Heart left ventricle (tissue), 16 donors: ENCODE measurements around the gene SLC22A13. TPM values are rescaled to one million over a fixed set of nuclear protein-coding genes. Genes with fewer than 3 reads are reported as not detected.

Source experiments
- ATAC-seq, 4 donors: fragments of 200-7000 bp; cut with Tn5 transposase; one replicate each; pipeline ENCODE4 v1.9.1; 2020 to 2022; ENCODE audit warnings: moderate library complexity in 4 of 4, mild to moderate bottlenecking in 3 of 4, moderate number of reproducible peaks in 1 of 4
- DNase-seq, 5 donors: peaks; one replicate each; pipeline ENCODE4 v3.0.0-alpha.2; 2020
- H3K27ac ChIP-seq, 12 donors: fragments of 200-600 bp; sonication (generic) in 4 of 12; one replicate each; pipeline versions ENCODE4 v1.5.0 to v1.8.0; 2016 to 2022; ENCODE audit warnings: mild to moderate bottlenecking in 2 of 12
- H3K27me3 ChIP-seq, 9 donors: fragments of 200-600 bp; sonication (generic) in 2 of 9; one replicate each; pipeline versions ENCODE4 v1.5.1 to v1.8.0; 2016 to 2022; ENCODE audit warnings: mild to moderate bottlenecking in 3 of 9
- H3K36me3 ChIP-seq, 9 donors: fragments of 200-600 bp; sonication (generic) in 2 of 9; one replicate each; pipeline versions ENCODE4 v1.5.0 to v1.8.0; 2018 to 2022; ENCODE audit warnings: mild to moderate bottlenecking in 2 of 9
- H3K4me1 ChIP-seq, 12 donors: fragments of 200-600 bp; sonication (generic) in 4 of 12; one replicate each; pipeline versions ENCODE4 v1.5.0 to v1.8.0; 2016 to 2022; ENCODE audit warnings: mild to moderate bottlenecking in 3 of 12
- H3K4me3 ChIP-seq, 12 donors: fragments of 200-600 bp; sonication (generic) in 4 of 12; one replicate each; pipeline versions ENCODE4 v1.5.0 to v1.8.0; 2017 to 2022; ENCODE audit warnings: mild to moderate bottlenecking in 9 of 12, moderate library complexity in 4 of 12
- H3K9me3 ChIP-seq, 12 donors: fragments of 200-600 bp; sonication (generic) in 4 of 12; one replicate each; pipeline versions ENCODE4 v1.5.0 to v1.8.0; 2016 to 2022; ENCODE audit warnings: mild to moderate bottlenecking in 1 of 12
- CTCF ChIP-seq, 12 donors: fragments of 200-600 bp; sonication (generic) in 4 of 12; IDR thresholded peaks; one replicate each; pipeline versions ENCODE4 v1.5.0 to v1.8.0; 2018 to 2022; ENCODE audit warnings: antibody characterized with exemption in 12 of 12, mild to moderate bottlenecking in 5 of 12
- POLR2A ChIP-seq, 2 donors: fragments of 450-650 bp; IDR thresholded peaks; one replicate each; pipeline ENCODE4 v1.6.1; 2017; ENCODE audit warnings: antibody characterized with exemption in 2 of 2, mild to moderate bottlenecking in 2 of 2, moderate library complexity in 2 of 2
- WGBS, 4 donors: extraction: QIAGEN DNeasy Blood & Tissue Kit in 2 of 4; methylation state at CpG; one replicate each; pipeline versions ENCODE4 v1.1.5 to v1.1.7; 2013 to 2018; 5-methylcytosine and 5-hydroxymethylcytosine counted together
- intact Hi-C, 10 donors: fragments of 100-400 bp; cut with DNase I; formaldehyde crosslinking; loops; one replicate each; pipeline versions ENCODE4 v1.11.1 to v1.14.2; 2022
- polyA plus RNA-seq, 2 donors: library from polyadenylated mRNA; stranded (reverse); fragments of 200-250 nt; gene quantifications; one replicate each; pipeline ENCODE4 v1.2.3, GENCODE V29; 2013
- total RNA-seq, 9 donors: library from RNA; depleted of rRNA in 2 of 9; stranded (reverse); fragments of >200 nt in 2 of 9; fragmentation: NEBNext Ultra II Directional in 3 of 9; extraction: Animal tissue kit (Norgen Biotek cat#: 25700) in 3 of 9; gene quantifications; one replicate each; pipeline versions ENCODE4 v1.1.0 to v1.2.4, GENCODE V29; 2016 to 2023
- donor health status: ischemic (EF 13 %, LVEDD 7.1; RV severe dilation, severe dysfunction).
- donor health status: healthy with polysubstance abuse.
- donor health status: DM: no; HTN: yes; CAD: no.
- donor health status: DM: no; HTN: no; CAD: no.
- donor health status: ischemic (EF 25% LVEDD 6.9; RV normal size, moderate dysfunction).
- donor health status: ischemic (EF 25% LVEDD 5.7; RV mildly dilated, moderate dysfunction).
- donor health status: healthy.
- donor health status: DM: yes; HTN: yes; CAD: no.
- donor health status: ischemic (EF 35%, LVEDD 5.7; RV mildly dilated, moderate dysfunction).
- donor health status: nonischemic (EF 11% LVEDD 7.7; RV severe dilation, severe dysfunction).
- donor health status: DM: yes; HTN: yes; CAD: no.
- donor health status: PGD.
- donor health status: ischemic (EF 29% LVEDD 5.4; RV normal size, mild dysfunction).
- donor health status: nonischemic (EF 23%, LVEDD 6.1; RV moderate dilation, normal function).

Gene SLC22A13
- total and polyA plus RNA-seq, 11 donors, result 0.07 to 0.24 (median 0.13) TPM; not detected in 5

DNA sequence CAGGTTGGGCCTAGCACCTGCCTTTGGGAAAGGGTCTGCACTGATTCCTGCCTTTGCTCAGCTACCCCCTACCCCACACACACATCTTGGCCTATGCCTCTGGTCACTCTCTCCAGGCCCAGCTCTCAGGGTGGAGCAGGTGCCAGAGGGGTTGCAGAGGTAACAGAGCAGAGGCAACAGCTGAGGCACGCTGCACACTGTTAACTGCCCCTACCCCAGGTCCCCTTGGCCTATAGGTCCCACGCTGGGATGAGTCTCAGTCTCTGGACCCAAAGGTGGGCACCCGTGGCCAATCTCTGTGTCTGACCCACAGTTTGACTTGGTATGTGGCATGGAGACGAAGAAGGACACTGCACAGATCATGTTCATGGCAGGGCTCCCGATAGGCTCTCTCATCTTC is 41.3 kb downstream of the SLC22A13 start:
- ATAC-seq (no peak), DNase-seq (no peak)
- no peak overlapping the region for H3K4me3 ChIP-seq
- H3K9me3 ChIP-seq, result peaks cover 0 to 2% (median 0%) of the 10 kb centered on the region in 12 donors
- no peak overlapping the region for H3K27ac ChIP-seq
- H3K27me3 ChIP-seq, result no peaks in the 10 kb centered on the region
- no peak for TF ChIP-seq POLR2A (IDR thresholded peaks at IDR 0.05)
- TF ChIP-seq CTCF (IDR thresholded peaks at IDR 0.05), result no peak
- peaks cover 0 to 4% (median 0%) of the 10 kb centered on the region in 12 donors for H3K4me1 ChIP-seq
- intact Hi-C loops, result no loop called here
- 84 to 92% (median 91%) methylated on average over 5 of the region's 5 CpGs for WGBS, 4 donors
- H3K36me3 ChIP-seq, result no peaks in the 10 kb centered on the region

DNA sequence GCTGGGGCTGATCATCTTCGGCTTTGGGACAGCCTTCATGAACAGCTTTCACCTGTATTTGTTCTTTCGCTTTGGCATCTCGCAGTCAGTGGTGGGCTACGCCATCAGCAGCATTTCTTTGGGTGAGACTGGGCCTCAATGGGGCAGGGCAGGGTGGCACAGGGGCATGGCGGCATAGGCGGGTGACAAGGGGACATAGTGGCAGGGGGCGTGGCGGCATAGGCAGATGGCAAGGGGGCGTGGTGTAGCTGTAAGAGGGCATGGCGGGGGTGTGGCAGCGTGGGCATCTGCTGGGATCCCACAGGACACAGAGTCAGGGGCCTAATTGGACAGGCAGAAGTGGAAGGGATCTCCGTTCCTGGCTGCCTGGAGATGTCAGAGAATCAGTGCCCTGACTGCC is 42.0 kb downstream of the SLC22A13 start:
- no peak overlapping the region for H3K27ac ChIP-seq
- H3K4me3 ChIP-seq, result no peak overlapping the region
- TF ChIP-seq CTCF (IDR thresholded peaks at IDR 0.05), result no peak
- TF ChIP-seq POLR2A (IDR thresholded peaks at IDR 0.05), result no peak
- DNase-seq (no peak), ATAC-seq (no peak)
- intact Hi-C loops, result no loop called here
- peaks cover 0 to 2% (median 0%) of the 10 kb centered on the region in 12 donors for H3K9me3 ChIP-seq
- 88 to 94% (median 90%) methylated on average over 10 to 12 of the region's 12 CpGs for WGBS, 4 donors
- H3K36me3 ChIP-seq, result no peaks in the 10 kb centered on the region
- peaks cover 0 to 4% (median 0%) of the 10 kb centered on the region in 12 donors for H3K4me1 ChIP-seq
- no peaks in the 10 kb centered on the region for H3K27me3 ChIP-seq

DNA sequence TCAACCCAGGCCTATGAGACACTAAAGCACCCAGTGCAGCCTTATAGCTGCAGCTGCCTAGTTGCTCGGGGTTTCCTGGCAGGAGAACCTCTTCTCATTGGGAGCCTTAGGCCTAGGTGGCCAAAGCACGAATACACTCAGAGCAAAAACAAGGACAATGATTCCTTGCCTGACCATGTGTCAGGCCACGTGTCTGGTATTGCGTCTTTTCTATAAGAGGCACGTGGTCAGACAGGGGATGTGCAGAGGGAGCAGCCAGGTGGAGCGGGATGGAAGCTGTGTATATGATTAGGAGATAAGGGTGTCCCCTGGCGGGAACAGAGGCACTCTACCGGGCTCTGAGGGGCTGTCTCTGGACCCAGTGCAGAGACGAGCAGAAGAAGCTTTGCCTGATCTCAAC is 42.8 kb downstream of the SLC22A13 start:
- peaks cover 0 to 4% (median 0%) of the 10 kb centered on the region in 12 donors for H3K4me1 ChIP-seq
- ATAC-seq, result no peak
- H3K4me3 ChIP-seq, result no peak overlapping the region
- 83 to 87% (median 86%) methylated on average over 9 of the region's 9 CpGs for WGBS, 4 donors
- intact Hi-C loops, result no loop called here
- no peaks in the 10 kb centered on the region for H3K27me3 ChIP-seq
- TF ChIP-seq CTCF (IDR thresholded peaks at IDR 0.05), result no peak
- H3K27ac ChIP-seq, result no peak overlapping the region
- DNase-seq, result no peak
- H3K36me3 ChIP-seq, result no peaks in the 10 kb centered on the region
- H3K9me3 ChIP-seq, result peaks cover 0 to 2% (median 0%) of the 10 kb centered on the region in 12 donors

- H3K36me3 ChIP-seq, result no peaks in the 10 kb centered on the region
- H3K9me3 ChIP-seq, result no peaks in the 10 kb centered on the region
- no peaks in the 10 kb centered on the region for H3K27me3 ChIP-seq
- intact Hi-C loops, result no loop called here
- WGBS, 4 donors, result 80 to 87% (median 83%) methylated on average over 1 of the region's 1 CpG
- no peak for ATAC-seq
- TF ChIP-seq POLR2A (IDR thresholded peaks at IDR 0.05) (no peak), CTCF (IDR thresholded peaks at IDR 0.05) (no peak)
- no peak overlapping the region for H3K27ac ChIP-seq
- no peak overlapping the region for H3K4me3 ChIP-seq
- peaks cover 0 to 4% (median 0%) of the 10 kb centered on the region in 12 donors for H3K4me1 ChIP-seq
- no peak for DNase-seq
These were observed 45.9 kb downstream of the SLC22A13 start for GRCh38 chr3:38311476-38311875.
